ENCODE measurements around the gene ELK3. TPM values are rescaled to one million over a fixed set of nuclear protein-coding genes. Genes with fewer than 3 reads are reported as not detected.

Gene ELK3
- total and polyA plus RNA-seq, 2 of the 13 experiments (the other 11 are each of a cell fraction or from before 2014, with no cell fraction given) = 2.9 to 3.2 TPM

DNA sequence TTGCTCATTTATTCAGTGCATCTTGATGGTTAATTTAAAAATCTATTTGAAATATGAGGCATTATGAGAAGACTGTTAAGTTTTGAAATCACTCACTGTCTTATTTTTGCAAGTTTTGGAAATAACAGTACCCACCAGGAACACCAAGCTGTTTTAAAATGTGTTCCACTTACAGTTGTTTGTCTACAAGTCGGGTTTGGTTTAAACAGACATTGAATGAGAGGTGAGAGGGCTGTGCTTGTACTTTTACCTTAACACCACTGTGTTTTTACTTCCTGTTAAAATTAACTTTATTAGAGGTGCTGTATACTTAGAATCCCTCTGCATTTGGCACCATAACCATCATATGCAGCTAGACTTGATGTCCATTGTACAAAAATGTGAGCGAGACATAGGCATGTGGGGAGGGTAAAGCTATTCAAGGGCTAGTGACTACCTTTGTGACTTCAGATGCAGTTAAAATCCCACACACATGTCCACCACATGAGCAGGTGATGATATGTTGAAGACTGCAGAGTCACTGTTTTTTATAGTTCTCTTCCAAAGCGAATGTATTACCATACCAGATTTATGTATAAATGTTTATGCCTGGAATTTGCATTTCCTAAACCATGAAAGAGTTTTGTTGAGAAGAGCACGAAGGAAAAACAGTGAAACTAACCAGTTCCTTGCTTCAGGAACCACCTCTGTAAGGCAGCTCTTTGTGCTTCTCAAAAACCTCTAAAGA, 12.9 kb downstream of the ELK3 start:
- BruUV-seq (replicated peaks) = no TSS peak
- Histone ChIP-seq H3K79me2 (ENCODE audit: insufficient read depth, low read length) (no peaks in the 10 kb centered on the region), H3K9me3 (ENCODE audit: low read length) (no peaks in the 10 kb centered on the region), H4K20me1 (ENCODE audit: insufficient read depth, low read length) (no peaks in the 10 kb centered on the region), H3K36me3 (replicated peaks in 1 of 2; ENCODE audit: control insufficient read depth in 1 of 2, insufficient read depth in 2 of 2, low read length in 2 of 2) (no peaks in the 10 kb centered on the region), H3K4me2 (ENCODE audit: low read depth, low read length) (no peak overlapping the region), H3K27ac (ENCODE audit: extremely low read length, insufficient read depth, low read length) (no peak overlapping the region), H3K27me3 (ENCODE audit: control insufficient read depth in 1 of 2, insufficient read depth in 2 of 2, low read length in 2 of 2) (peaks cover 0 to 1% of the 10 kb centered on the region in 2 experiments; a peak in 1 of 5 replicates), H3K9ac (ENCODE audit: insufficient read depth, low read depth, low read length) (no peak overlapping the region), H2AFZ (ENCODE audit: low read length) (no peak overlapping the region), H3K4me3 (replicated peaks in 1 of 3; ENCODE audit: insufficient read depth in 1 of 3, low read depth in 2 of 3, low read length in 3 of 3) (no peak overlapping the region), H3K4me1 (ENCODE audit: insufficient read depth, low read length) (peaks cover 9% of the 10 kb centered on the region; the same call in 1 of the 2 replicates)
- 75% methylated on average over 4 of the region's 4 CpGs for WGBS (ENCODE audit: low lambda C conversion rate)
- DNase-seq (ENCODE audit: low spot score) = no peak
- CTCF ChIA-PET (ENCODE audit: low intra/inter-chr PET ratio, low total read pairs) = no interaction called here
- no peak for FAIRE-seq
- in situ Hi-C loops (cut with HindIII; ENCODE audit: extremely low pct_ligation_motif_present, low pct_unique_long_range_greater_than_20kb) = loop anchor here (25.0 kb wide), 1 partner anchor 305 kb away; no protein-coding TSS in a partner anchor
- POLR2A ChIA-PET = no interaction called here
- intact Hi-C loops (cut with micrococcal nuclease; ENCODE audit: unreplicated experiment) = no loop called here
- ATAC-seq = no peak
- TF ChIP-seq STAT5B (CRISPR knock-in tag; IDR thresholded peaks at IDR 0.05) = no peak
- TF ChIP-seq ZNF367 (CRISPR knock-in tag; IDR thresholded peaks at IDR 0.05; ENCODE audit: borderline replicate concordance) = no peak
- no peak for TF ChIP-seq ZNF850 (CRISPR knock-in tag; conservative IDR thresholded peaks at IDR 0.05)
- no peak for TF ChIP-seq MTF1 (CRISPR knock-in tag; IDR thresholded peaks at IDR 0.05)
- TF ChIP-seq NR3C1 (CRISPR knock-in tag; IDR thresholded peaks at IDR 0.05) = no peak
- no peak for TF ChIP-seq ZNF589 (CRISPR knock-in tag; conservative IDR thresholded peaks at IDR 0.05)
- TF ChIP-seq SETDB1 (CRISPR knock-in tag; IDR thresholded peaks at IDR 0.05; ENCODE audit: borderline replicate concordance) = no peak
- TF ChIP-seq SUZ12 (IDR thresholded peaks at IDR 0.05; ENCODE audit: low read depth, low read length) = no peak
- no peak for TF ChIP-seq JUNB (CRISPR knock-in tag; IDR thresholded peaks at IDR 0.05; ENCODE audit: borderline replicate concordance)
- no peak for TF ChIP-seq ZIK1 (CRISPR knock-in tag; IDR thresholded peaks at IDR 0.05; ENCODE audit: borderline replicate concordance, low read depth)
- TF ChIP-seq SYNCRIP (IDR thresholded peaks at IDR 0.05; ENCODE audit: insufficient read depth, low read depth, low read length) = no peak
- TF ChIP-seq HOXA3 (CRISPR knock-in tag; IDR thresholded peaks at IDR 0.05) = no peak
- no peak for TF ChIP-seq ZNF761 (CRISPR knock-in tag; conservative IDR thresholded peaks at IDR 0.05)
- TF ChIP-seq, protein P1, sequence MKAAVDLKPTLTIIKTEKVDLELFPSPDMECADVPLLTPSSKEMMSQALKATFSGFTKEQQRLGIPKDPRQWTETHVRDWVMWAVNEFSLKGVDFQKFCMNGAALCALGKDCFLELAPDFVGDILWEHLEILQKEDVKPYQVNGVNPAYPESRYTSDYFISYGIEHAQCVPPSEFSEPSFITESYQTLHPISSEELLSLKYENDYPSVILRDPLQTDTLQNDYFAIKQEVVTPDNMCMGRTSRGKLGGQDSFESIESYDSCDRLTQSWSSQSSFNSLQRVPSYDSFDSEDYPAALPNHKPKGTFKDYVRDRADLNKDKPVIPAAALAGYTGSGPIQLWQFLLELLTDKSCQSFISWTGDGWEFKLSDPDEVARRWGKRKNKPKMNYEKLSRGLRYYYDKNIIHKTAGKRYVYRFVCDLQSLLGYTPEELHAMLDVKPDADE (CRISPR knock-in tag; IDR thresholded peaks at IDR 0.05) = no peak
- TF ChIP-seq NFATC3 (CRISPR knock-in tag; IDR thresholded peaks at IDR 0.05) = no peak

All from HepG2 (cell line).